SH-SY5Y (cell line): ENCODE measurements around the gene SLC4A5.

Experiments
- GATA2 ChIP-seq: IDR thresholded peaks from 2 replicates; pipeline ENCODE4 v1.6.1; 2011; ENCODE audit warnings: mild to moderate bottlenecking, low read depth, low read length
- GATA3 ChIP-seq: IDR thresholded peaks from 2 replicates; pipeline ENCODE4 v1.6.1; 2011; ENCODE audit warnings: low read depth, mild to moderate bottlenecking, low read length, moderate library complexity

DNA sequence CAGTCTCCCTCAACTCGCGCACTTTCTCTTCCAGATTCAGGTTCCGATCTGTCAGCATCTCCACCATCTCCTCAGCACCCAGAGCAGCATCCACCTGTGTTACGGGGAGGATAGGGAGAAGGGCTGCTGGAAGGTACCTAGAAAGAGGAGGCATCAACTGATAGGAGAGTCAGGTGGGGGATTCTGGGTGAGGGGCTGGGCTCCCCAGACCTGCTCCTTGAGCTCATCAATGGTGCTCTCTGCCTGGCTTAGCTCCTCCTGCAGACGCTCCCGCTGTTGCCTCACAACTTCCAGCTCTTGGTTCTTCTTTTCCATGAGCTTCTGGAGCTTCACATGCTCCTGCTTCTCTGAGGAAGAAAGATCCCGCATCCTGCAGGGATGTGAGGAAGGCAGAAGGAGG, 26.8 kb upstream of the SLC4A5 start:
- TF ChIP-seq GATA3 = no peak
- TF ChIP-seq GATA2 = no peak
